Measurements from ENCODE around the gene SORCS3. TPM values are rescaled to one million over a fixed set of nuclear protein-coding genes. Genes with fewer than 3 reads are reported as not detected.

Gene SORCS3
- total RNA-seq, 2 donors from 2014 or later: 0.68 TPM; not detected in 1

GRCh38 chr10:104867966-104868598 lies 227.0 kb downstream of the SORCS3 start:
- Mint-ChIP-seq H3K4me3 (no peak overlapping the region), H3K27ac (no peak overlapping the region), H3K9me3 (no peaks in the 10 kb centered on the region), H3K4me1 (no peaks in the 10 kb centered on the region), H3K27me3 (ENCODE audit: insufficient read depth) (peaks cover 2% of the 10 kb centered on the region), H3K36me3 (ENCODE audit: low read depth) (no peaks in the 10 kb centered on the region)
- H3K9me3 ChIP-seq (ENCODE audit: control insufficient read depth, low read length): no peaks in the 10 kb centered on the region
- no peaks in the 10 kb centered on the region for H3K27me3 ChIP-seq (ENCODE audit: control insufficient read depth, insufficient read depth, low read length, poor library complexity, severe bottlenecking)
- no peak for DNase-seq
- H3K27ac ChIP-seq (ENCODE audit: low read depth, low read length): no peak overlapping the region
- 91 to 94% methylated on average over 3 to 6 of the region's 6 CpGs for WGBS, 2 experiments (ENCODE audit: insufficient coverage in 1 of 2, insufficient read length in 1 of 2)
- TF ChIP-seq CTCF (conservative IDR thresholded peaks at IDR 0.05): no peak
- no peaks in the 10 kb centered on the region for H3K36me3 ChIP-seq (ENCODE audit: control insufficient read depth, insufficient read depth, low read length)
- H3K9ac ChIP-seq (ENCODE audit: extremely low read depth, low read length, poor library complexity, severe bottlenecking): no peak overlapping the region
- no peak overlapping the region for H3K4me3 ChIP-seq (ENCODE audit: low read length)
- H3K4me1 ChIP-seq (ENCODE audit: control insufficient read depth, insufficient read depth, low read length): no peaks in the 10 kb centered on the region

DNA sequence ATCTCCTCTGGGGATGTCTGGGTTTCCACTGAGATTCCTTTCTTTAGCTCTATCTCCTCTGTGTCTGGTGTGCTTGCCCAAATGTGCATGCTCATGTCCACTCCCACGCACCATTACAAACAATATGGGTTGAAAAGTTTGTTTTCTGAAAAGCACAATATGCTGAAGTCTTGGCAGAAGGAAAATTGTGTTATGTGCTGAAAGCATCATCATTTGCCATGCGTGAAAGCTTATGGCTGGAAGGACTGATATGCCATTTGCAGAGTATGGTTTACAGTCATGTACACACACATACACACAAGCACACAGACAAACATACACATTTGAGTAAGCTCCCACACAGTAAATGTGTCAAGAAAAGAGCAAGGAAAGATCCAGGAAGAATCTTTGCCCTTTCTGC lies 231.6 kb downstream of the SORCS3 start:
- no peak overlapping the region for H3K27ac Mint-ChIP-seq
- Histone ChIP-seq H3K4me1 (ENCODE audit: control insufficient read depth, insufficient read depth, low read length) (peaks cover 14% of the 10 kb centered on the region), H3K4me3 (ENCODE audit: low read length) (no peak overlapping the region), H3K27me3 (ENCODE audit: control insufficient read depth, insufficient read depth, low read length, poor library complexity, severe bottlenecking) (no peaks in the 10 kb centered on the region), H3K9me3 (ENCODE audit: control insufficient read depth, low read length) (no peaks in the 10 kb centered on the region), H3K36me3 (ENCODE audit: control insufficient read depth, insufficient read depth, low read length) (no peaks in the 10 kb centered on the region), H3K27ac (ENCODE audit: low read depth, low read length) (no peak overlapping the region), H3K9ac (ENCODE audit: extremely low read depth, low read length, poor library complexity, severe bottlenecking) (no peak overlapping the region)
- H3K27me3 Mint-ChIP-seq (ENCODE audit: insufficient read depth): peaks cover 2% of the 10 kb centered on the region
- H3K9me3 Mint-ChIP-seq: no peaks in the 10 kb centered on the region
- H3K36me3 Mint-ChIP-seq (ENCODE audit: low read depth): no peaks in the 10 kb centered on the region
- TF ChIP-seq CTCF (conservative IDR thresholded peaks at IDR 0.05): no peak
- no peak for DNase-seq
- WGBS, 2 experiments (ENCODE audit: insufficient coverage in 1 of 2, insufficient read length in 1 of 2): 94% methylated on average over 1 of the region's 2 CpGs; no CpG with 5 or more reads in 1 of the 2 experiments
- no peak overlapping the region for H3K4me3 Mint-ChIP-seq
- peaks cover 7% of the 10 kb centered on the region for H3K4me1 Mint-ChIP-seq

DNA sequence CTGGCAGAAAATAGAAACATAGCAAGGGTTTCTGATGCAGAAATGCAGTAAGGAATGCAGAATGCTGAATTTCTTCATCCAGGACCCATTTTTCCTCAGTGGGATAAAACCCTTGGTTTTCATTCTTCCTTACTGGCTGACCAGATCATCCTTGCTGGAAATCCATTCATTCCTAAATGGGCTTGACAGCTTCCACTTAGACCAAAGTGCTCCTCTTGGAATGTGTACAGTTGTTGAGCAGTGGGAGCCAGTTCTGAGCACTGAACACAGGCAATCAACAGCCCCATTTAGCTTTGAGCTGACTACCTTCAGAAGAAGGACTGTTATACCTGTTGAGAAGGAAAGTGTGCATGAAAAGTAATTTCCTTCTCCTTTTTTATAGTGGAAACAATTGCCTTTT lies 232.1 kb downstream of the SORCS3 start:
- no peak overlapping the region for H3K4me3 Mint-ChIP-seq
- no peak for DNase-seq
- H3K4me1 Mint-ChIP-seq: peaks cover 7% of the 10 kb centered on the region
- H3K36me3 Mint-ChIP-seq (ENCODE audit: low read depth): no peaks in the 10 kb centered on the region
- H3K27me3 ChIP-seq (ENCODE audit: control insufficient read depth, insufficient read depth, low read length, poor library complexity, severe bottlenecking): no peaks in the 10 kb centered on the region
- no peak overlapping the region for H3K9ac ChIP-seq (ENCODE audit: extremely low read depth, low read length, poor library complexity, severe bottlenecking)
- no peaks in the 10 kb centered on the region for H3K9me3 ChIP-seq (ENCODE audit: control insufficient read depth, low read length)
- H3K27ac Mint-ChIP-seq: no peak overlapping the region
- H3K27ac ChIP-seq (ENCODE audit: low read depth, low read length): no peak overlapping the region
- H3K27me3 Mint-ChIP-seq (ENCODE audit: insufficient read depth): peaks cover 2% of the 10 kb centered on the region
- peaks cover 14% of the 10 kb centered on the region for H3K4me1 ChIP-seq (ENCODE audit: control insufficient read depth, insufficient read depth, low read length)
- no peaks in the 10 kb centered on the region for H3K9me3 Mint-ChIP-seq
- no peak overlapping the region for H3K4me3 ChIP-seq (ENCODE audit: low read length)
- no peak for TF ChIP-seq CTCF (conservative IDR thresholded peaks at IDR 0.05)
- H3K36me3 ChIP-seq (ENCODE audit: control insufficient read depth, insufficient read depth, low read length): no peaks in the 10 kb centered on the region

All from endodermal cell (in vitro differentiated cells).